HG03095 (cell line): ENCODE results near the gene TBC1D3B.
"Not testable (repeated sequence)": the region's sequence is repeated elsewhere in the genome, so short reads cannot be mapped to it uniquely, and the experiment has no call there.

Experiments used
- ATAC-seq: cut with Tn5 transposase; IDR thresholded peaks from one replicate; pipeline ENCODE4 v1.9.1; 2021; ENCODE audit warnings: moderate library complexity; ENCODE audit not compliant: unreplicated experiment

The TBC1D3B gene

GRCh38 chr17:36131421-36131820, 45.0 kb downstream of the TBC1D3B start:
- no peak for ATAC-seq

GRCh38 chr17:36130346-36130745, 46.1 kb downstream of the TBC1D3B start:
- ATAC-seq: no peak

GRCh38 chr17:36129616-36130015, 46.8 kb downstream of the TBC1D3B start:
- ATAC-seq: no peak

- no peak for ATAC-seq
These were observed 47.9 kb downstream of the TBC1D3B start for GRCh38 chr17:36128411-36128978.

GRCh38 chr17:36127911-36128310, 48.5 kb downstream of the TBC1D3B start:
- no peak for ATAC-seq

GRCh38 chr17:36127199-36127893, 49.1 kb downstream of the TBC1D3B start:
- ATAC-seq: no peak

GRCh38 chr17:36124879-36125824, 51.3 kb downstream of the TBC1D3B start:
- ATAC-seq: no peak

- no peak for ATAC-seq
These were observed 53.0 kb downstream of the TBC1D3B start for GRCh38 chr17:36123431-36123830.

GRCh38 chr17:36121099-36121498, 55.3 kb downstream of the TBC1D3B start:
- not testable (repeated sequence) for ATAC-seq

- no peak for ATAC-seq
These were observed 56.2 kb downstream of the TBC1D3B start for GRCh38 chr17:36120221-36120620.

GRCh38 chr17:36118477-36119353, 57.7 kb downstream of the TBC1D3B start:
- no peak for ATAC-seq

GRCh38 chr17:36117505-36118382, 58.7 kb downstream of the TBC1D3B start:
- no peak for ATAC-seq
